ENCODE measurements around the gene TBX10. TPM values are rescaled to one million over a fixed set of nuclear protein-coding genes. Genes with fewer than 3 reads are reported as not detected.
A peak's percentile ranks its signal among the peaks of the same experiment; 100 is the strongest.

The TBX10 gene
- total and polyA plus RNA-seq, 12 donors: 0.17 to 0.44 (median 0.28) TPM; not detected in 9

DNA sequence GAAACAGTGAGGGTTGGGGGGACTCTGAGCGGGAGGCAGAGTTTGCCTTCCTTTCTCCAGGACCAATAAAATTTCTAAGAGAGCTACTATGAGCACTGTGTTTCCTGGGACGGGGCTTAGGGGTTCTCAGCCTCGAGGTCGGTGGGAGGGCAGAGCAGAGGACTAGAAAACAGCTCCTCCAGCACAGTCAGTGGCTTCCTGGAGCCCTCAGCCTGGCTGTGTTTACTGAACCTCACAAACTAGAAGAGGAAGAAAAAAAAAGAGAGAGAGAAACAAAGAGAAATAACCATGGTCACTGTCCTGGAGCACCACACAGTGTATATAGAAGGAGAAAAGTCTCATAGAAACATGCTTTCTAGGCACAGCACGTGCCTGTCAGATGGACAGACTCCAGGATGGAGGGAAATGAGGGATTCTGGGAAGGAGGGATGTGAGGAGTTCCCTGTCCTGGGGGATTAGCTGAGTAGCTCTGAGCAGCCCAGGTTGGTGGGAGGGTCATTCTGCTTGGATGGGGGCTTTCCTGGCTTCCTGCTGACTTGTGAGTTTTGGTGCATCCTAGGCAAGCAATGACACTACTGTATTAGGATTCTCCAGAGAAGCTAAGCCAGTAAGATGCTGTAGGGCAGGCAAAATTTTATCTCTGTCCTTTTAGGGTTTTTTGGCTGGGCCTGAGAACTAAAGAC is 52.9 kb downstream of the TBX10 start:
- H3K4me1 ChIP-seq: peaks cover 0 to 42% (median 16%) of the 10 kb centered on the region in 9 donors
- ATAC-seq (no peak), DNase-seq (no peak)
- peaks cover 0 to 46% (median 6%) of the 10 kb centered on the region in 9 donors for H3K36me3 ChIP-seq
- H3K9me3 ChIP-seq: no peaks in the 10 kb centered on the region
- TF ChIP-seq, protein P1, sequence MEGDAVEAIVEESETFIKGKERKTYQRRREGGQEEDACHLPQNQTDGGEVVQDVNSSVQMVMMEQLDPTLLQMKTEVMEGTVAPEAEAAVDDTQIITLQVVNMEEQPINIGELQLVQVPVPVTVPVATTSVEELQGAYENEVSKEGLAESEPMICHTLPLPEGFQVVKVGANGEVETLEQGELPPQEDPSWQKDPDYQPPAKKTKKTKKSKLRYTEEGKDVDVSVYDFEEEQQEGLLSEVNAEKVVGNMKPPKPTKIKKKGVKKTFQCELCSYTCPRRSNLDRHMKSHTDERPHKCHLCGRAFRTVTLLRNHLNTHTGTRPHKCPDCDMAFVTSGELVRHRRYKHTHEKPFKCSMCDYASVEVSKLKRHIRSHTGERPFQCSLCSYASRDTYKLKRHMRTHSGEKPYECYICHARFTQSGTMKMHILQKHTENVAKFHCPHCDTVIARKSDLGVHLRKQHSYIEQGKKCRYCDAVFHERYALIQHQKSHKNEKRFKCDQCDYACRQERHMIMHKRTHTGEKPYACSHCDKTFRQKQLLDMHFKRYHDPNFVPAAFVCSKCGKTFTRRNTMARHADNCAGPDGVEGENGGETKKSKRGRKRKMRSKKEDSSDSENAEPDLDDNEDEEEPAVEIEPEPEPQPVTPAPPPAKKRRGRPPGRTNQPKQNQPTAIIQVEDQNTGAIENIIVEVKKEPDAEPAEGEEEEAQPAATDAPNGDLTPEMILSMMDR (IDR thresholded peaks at IDR 0.05): no peak
- H3K4me3 ChIP-seq: no peak overlapping the region
- intact Hi-C loops (cut with DNase I): loop anchor here in 1 of 10 donors (10.0 kb wide), 1 partner anchor 82 kb away; the partner anchor contains the start of genes CDK2AP2 and PITPNM1
- 84 to 86% methylated on average over 4 to 5 of the region's 5 CpGs for WGBS, 2 donors
- H3K27me3 ChIP-seq: no peaks in the 10 kb centered on the region
- no peak overlapping the region for H3K27ac ChIP-seq

DNA sequence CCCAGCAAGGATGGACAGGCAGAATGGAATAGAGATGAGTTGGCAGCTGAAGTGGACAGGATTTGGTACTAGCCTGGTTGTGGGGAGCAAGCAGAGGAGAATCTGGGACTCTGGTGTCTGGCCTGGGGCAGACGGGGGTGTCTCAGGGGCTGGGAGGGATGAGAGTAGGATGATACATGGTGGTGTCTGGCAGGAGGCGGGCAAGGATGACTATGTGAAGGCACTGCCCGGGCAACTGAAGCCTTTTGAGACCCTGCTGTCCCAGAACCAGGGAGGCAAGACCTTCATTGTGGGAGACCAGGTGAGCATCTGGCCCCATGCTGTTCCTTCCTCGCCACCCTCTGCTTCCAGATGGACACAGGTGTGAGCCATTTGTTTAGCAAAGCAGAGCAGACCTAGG is 53.7 kb downstream of the TBX10 start:
- no peak for DNase-seq
- 93 to 94% methylated on average over 4 of the region's 4 CpGs for WGBS, 2 donors
- Histone ChIP-seq H3K27me3 (no peaks in the 10 kb centered on the region), H3K4me1 (peaks cover 0 to 42% (median 16%) of the 10 kb centered on the region in 9 donors), H3K36me3 (peaks cover 0 to 46% (median 6%) of the 10 kb centered on the region in 9 donors), H3K27ac (no peak overlapping the region), H3K9me3 (no peaks in the 10 kb centered on the region), H3K4me3 (no peak overlapping the region)
- TF ChIP-seq, protein P1 (IDR thresholded peaks at IDR 0.05): no peak
- intact Hi-C loops (cut with DNase I): loop anchor here in 1 of 10 donors (10.0 kb wide), 1 partner anchor 81 kb away; the partner anchor contains the start of genes CDK2AP2 and PITPNM1
- no peak for ATAC-seq

DNA sequence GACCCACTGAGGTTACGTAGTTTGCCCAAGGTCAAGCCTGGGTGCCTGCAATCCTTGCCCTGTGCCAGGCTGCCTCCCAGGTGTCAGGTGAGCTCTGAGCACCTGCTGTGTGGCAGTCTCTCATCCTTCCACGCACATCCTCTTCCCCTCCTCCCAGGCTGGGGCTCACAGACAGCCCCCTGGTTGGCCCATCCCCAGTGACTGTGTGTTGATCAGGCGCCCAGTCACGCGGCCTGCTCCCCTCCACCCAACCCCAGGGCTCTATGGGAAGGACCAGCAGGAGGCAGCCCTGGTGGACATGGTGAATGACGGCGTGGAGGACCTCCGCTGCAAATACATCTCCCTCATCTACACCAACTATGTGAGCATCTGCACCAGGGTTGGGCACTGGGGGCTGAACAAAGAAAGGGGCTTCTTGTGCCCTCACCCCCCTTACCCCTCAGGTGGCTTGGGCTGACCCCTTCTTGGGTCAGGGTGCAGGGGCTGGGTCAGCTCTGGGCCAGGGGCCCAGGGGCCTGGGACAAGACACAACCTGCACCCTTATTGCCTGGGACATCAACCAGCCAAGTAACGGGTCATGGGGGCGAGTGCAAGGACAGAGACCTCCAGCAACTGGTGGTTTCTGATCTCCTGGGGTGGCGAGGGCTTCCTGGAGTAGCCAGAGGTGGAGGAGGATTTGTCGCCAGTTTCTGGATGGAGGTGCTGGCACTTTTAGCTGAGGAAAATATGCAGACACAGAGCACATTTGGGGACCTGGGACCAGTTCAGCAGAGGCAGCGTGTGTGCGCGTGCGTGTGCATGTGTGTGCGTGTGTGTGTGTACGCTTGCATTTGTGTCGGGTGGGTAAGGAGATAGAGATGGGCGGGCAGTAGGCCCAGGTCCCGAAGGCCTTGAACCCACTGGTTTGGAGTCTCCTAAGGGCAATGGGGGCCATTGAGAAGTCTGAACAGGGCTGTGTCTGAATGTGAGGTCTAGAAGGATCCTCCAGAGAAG is 54.4 kb downstream of the TBX10 start:
- TF ChIP-seq, protein P1 (IDR thresholded peaks at IDR 0.05): no peak
- peak in 1 of 8 donors; percentile 4 for ATAC-seq

More for the DNA sequence above, 54.4 kb downstream of the TBX10 start:
- WGBS, 2 donors: 87 to 92% methylated on average over 21 of the region's 21 CpGs
- Histone ChIP-seq H3K4me3 (peak overlapping the region in 9 of 10 donors; percentile 51 to 92 (median 80)), H3K4me1 (peaks cover 0 to 42% (median 16%) of the 10 kb centered on the region in 9 donors), H3K27me3 (no peaks in the 10 kb centered on the region), H3K9me3 (no peaks in the 10 kb centered on the region), H3K36me3 (peaks cover 0 to 46% (median 6%) of the 10 kb centered on the region in 9 donors), H3K27ac (peak overlapping the region; percentile 82 to 100 (median 97))
- intact Hi-C loops (cut with DNase I): loop anchor here in 2 of 10 donors (5.0 to 10.0 kb wide), 2 partner anchors 78 to 80 kb away; partner anchors contain the start of genes CDK2AP2 (in 2 of the 2) and PITPNM1 (in 2 of the 2)
- no peak for DNase-seq
